HFFc6 (cell line): Measurements from ENCODE around the gene FRMPD2. TPM values are rescaled to one million over a fixed set of nuclear protein-coding genes. Genes with fewer than 3 reads are reported as not detected.

ENCODE experiments used
- DNase-seq: peaks from one replicate; pipeline ENCODE4 v3.0.0-alpha.2; 2018
- H3K27ac Mint-ChIP-seq: 2 replicates; pipeline ENCODE4 v1.8.0; 2020; ENCODE audit warnings: mild to moderate bottlenecking, mixed read lengths
- H3K27me3 Mint-ChIP-seq: 2 replicates; pipeline ENCODE4 v1.8.0; 2021; ENCODE audit warnings: mild to moderate bottlenecking, moderate library complexity, mixed read lengths; ENCODE audit not compliant: insufficient read depth
- H3K36me3 Mint-ChIP-seq: 2 replicates; pipeline ENCODE4 v1.8.0; 2021; ENCODE audit warnings: low read depth, mixed read lengths
- H3K4me1 Mint-ChIP-seq: 2 replicates; pipeline ENCODE4 v1.8.0; 2020; ENCODE audit warnings: low read depth, mixed read lengths
- H3K4me3 Mint-ChIP-seq: 2 replicates; pipeline ENCODE4 v1.8.0; 2020; ENCODE audit warnings: mild to moderate bottlenecking, moderate library complexity, mixed read lengths
- H3K9me3 Mint-ChIP-seq: 2 replicates; pipeline ENCODE4 v1.8.0; 2020; ENCODE audit warnings: mild to moderate bottlenecking, mixed read lengths
- total RNA-seq, 6 experiments: library from RNA; stranded (reverse); fragmentation: NEBNext Ultra II Directional; extraction: Animal tissue kit (Norgen Biotek cat#: 25700); gene quantifications; 2 replicates in 1 of 6; 3 replicates in 5 of 6; pipeline ENCODE4 v1.2.3, GENCODE V29; 2021
- TF ChIP-seq, protein P1 (sequence below): fragments of 200-600 bp; sonication (generic); IDR thresholded peaks from 2 replicates; pipeline ENCODE4 v1.5.0; 2021; ENCODE audit warnings: antibody characterized with exemption, mild to moderate bottlenecking

FRMPD2 gene
- total RNA-seq, 6 experiments from 2014 or later = not detected

DNA sequence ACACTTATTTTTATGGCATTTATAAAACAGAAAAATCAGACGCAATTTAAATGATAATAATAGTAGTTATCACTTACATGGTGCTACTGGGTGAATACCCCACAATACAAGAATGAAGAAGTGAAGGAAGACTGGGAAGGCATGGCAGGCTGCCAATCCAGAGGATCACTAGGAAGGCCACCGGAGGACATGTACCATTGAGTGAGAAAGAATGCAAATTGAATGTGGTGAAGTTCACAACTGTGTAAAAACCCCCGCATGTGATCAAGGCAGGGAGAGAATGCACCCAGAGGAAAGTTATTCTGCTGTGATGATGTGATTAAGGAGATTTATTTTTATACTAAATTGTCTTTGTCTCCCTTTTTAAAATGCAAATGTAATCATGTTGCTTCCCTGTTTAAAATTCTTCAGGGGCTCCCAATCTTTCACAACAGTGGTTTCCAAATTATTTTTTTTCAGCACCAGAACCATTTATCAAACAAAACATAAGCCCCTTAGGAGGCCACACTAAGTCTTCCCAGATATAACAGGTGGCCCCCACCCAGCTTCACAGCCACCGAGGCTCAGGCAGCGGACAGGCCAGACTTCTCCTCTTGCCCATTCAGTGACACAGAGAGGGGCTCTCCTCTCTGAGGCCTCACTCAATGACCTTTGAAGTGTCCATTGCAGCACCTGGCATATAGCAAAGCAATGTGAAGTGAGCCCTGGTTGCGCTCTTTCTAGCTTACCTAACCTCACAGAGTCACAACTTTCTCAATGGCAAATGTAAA is 59.6 kb downstream of the FRMPD2 start:
- Mint-ChIP-seq H3K27ac (no peak overlapping the region), H3K36me3 (no peaks in the 10 kb centered on the region), H3K9me3 (no peaks in the 10 kb centered on the region), H3K27me3 (peaks cover 27% of the 10 kb centered on the region), H3K4me1 (no peaks in the 10 kb centered on the region), H3K4me3 (no peak overlapping the region)
- TF ChIP-seq, protein P1, sequence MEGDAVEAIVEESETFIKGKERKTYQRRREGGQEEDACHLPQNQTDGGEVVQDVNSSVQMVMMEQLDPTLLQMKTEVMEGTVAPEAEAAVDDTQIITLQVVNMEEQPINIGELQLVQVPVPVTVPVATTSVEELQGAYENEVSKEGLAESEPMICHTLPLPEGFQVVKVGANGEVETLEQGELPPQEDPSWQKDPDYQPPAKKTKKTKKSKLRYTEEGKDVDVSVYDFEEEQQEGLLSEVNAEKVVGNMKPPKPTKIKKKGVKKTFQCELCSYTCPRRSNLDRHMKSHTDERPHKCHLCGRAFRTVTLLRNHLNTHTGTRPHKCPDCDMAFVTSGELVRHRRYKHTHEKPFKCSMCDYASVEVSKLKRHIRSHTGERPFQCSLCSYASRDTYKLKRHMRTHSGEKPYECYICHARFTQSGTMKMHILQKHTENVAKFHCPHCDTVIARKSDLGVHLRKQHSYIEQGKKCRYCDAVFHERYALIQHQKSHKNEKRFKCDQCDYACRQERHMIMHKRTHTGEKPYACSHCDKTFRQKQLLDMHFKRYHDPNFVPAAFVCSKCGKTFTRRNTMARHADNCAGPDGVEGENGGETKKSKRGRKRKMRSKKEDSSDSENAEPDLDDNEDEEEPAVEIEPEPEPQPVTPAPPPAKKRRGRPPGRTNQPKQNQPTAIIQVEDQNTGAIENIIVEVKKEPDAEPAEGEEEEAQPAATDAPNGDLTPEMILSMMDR = no peak
- no peak for DNase-seq

DNA sequence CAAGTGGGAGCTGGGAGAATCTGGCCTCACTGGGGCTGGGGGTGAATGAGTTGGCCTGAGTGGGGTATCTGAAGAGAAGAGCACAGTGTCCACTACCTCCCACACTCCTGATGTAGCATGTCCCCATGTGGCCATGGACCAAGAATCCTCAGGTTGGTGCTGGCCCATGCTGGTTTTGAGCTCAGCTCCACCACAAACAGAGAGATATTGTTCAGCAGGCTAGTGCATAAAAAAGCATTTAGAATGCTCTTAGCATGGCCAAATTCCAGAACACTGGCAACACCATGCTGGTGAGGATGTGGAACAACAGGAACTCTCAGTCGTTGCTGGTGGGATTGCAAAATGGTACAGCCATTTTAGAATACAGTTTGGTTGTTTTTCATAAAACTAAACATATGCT is 61.4 kb downstream of the FRMPD2 start:
- TF ChIP-seq, protein P1 = no peak
- H3K4me1 Mint-ChIP-seq = no peaks in the 10 kb centered on the region
- DNase-seq = no peak
- no peaks in the 10 kb centered on the region for H3K9me3 Mint-ChIP-seq
- no peak overlapping the region for H3K27ac Mint-ChIP-seq
- H3K4me3 Mint-ChIP-seq = no peak overlapping the region
- peaks cover 20% of the 10 kb centered on the region for H3K27me3 Mint-ChIP-seq
- H3K36me3 Mint-ChIP-seq = no peaks in the 10 kb centered on the region

DNA sequence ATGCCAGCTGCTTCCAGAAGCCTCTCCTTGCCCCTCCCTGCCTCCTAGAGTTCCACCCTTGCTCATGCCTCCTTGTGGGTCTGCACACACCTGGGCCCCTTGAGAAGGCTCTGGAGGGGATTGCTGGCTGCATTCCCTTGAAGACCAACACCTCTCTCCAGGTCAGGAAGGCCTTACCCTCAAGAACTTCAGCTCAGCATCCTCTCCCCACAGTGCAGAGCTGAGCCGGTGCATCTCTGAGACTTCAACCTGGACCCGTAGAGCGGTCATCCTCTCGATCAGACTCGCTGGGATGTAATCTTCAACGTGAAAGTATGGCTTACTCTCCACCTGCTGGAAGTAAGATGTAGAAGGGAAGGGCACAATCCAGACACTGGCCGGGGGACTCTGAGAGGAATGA is 62.7 kb downstream of the FRMPD2 start:
- Mint-ChIP-seq H3K4me3 (no peak overlapping the region), H3K4me1 (no peaks in the 10 kb centered on the region), H3K36me3 (no peaks in the 10 kb centered on the region), H3K27ac (no peak overlapping the region), H3K9me3 (no peaks in the 10 kb centered on the region), H3K27me3 (peaks cover 17% of the 10 kb centered on the region)
- no peak for DNase-seq
- TF ChIP-seq, protein P1 = no peak

DNA sequence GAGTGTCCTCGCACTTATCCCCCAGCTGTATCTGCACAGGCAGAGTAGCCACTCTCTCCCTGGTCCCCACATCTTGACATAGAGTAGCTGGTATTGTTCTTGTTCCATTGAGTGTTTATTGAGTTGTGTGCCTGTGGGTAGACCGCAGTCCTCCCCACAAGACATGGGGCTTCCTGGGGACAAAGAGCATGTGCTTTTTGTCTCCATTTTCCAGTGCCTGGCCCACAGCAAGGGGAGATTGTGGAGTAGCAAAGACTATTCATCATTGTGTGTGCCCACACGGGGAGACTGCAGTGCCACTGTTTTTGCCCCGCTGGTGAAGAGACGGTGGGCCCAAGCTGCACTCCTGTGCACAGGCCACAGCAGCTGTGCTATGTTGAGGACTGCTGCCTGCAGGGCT is 63.5 kb downstream of the FRMPD2 start:
- Mint-ChIP-seq H3K4me3 (no peak overlapping the region), H3K27ac (no peak overlapping the region), H3K27me3 (peaks cover 24% of the 10 kb centered on the region), H3K36me3 (no peaks in the 10 kb centered on the region), H3K4me1 (no peaks in the 10 kb centered on the region), H3K9me3 (no peaks in the 10 kb centered on the region)
- TF ChIP-seq, protein P1 = no peak
- no peak for DNase-seq

DNA sequence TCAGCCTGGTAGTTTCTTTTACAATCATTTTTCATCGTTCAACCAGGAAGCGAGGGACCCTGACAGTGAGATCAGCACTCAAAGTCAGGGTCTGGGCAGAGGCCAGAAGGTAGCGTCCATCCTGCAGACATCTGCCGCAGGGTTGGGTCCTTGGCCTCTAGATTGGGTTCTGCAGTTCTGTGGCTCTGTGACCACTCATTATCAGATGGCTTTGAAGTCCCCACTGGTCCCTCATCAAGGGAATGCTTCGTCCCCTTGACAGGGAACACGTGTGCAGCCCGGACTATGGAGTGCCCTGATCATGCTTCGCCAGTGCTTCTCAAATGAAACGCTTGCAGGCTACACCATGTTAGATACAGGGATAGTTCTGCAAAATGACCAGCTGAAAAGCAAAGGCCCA is 64.1 kb downstream of the FRMPD2 start:
- no peak for DNase-seq
- TF ChIP-seq, protein P1 = no peak
- no peaks in the 10 kb centered on the region for H3K9me3 Mint-ChIP-seq
- H3K4me3 Mint-ChIP-seq = no peak overlapping the region
- no peak overlapping the region for H3K27ac Mint-ChIP-seq
- no peaks in the 10 kb centered on the region for H3K4me1 Mint-ChIP-seq
- H3K36me3 Mint-ChIP-seq = no peaks in the 10 kb centered on the region
- peaks cover 25% of the 10 kb centered on the region for H3K27me3 Mint-ChIP-seq
